H9 (cell line): ENCODE measurements around the gene APOL6. TPM values are rescaled to one million over a fixed set of nuclear protein-coding genes. Genes with fewer than 3 reads are reported as not detected.

Source experiments
- DNase-seq: peaks from one replicate; pipeline ENCODE4 v3.0.0-alpha.2; 2017
- H2AFZ ChIP-seq: one replicate; pipeline ENCODE4 v1.6.1; 2013; ENCODE audit warnings: mild to moderate bottlenecking, low read length, control low read depth, moderate library complexity
- H2AK5ac ChIP-seq: 2 replicates; pipeline ENCODE4 v1.6.1; 2013; ENCODE audit warnings: low read length, control low read depth, mixed read lengths; ENCODE audit not compliant: insufficient read length
- H2BK120ac ChIP-seq: one replicate; pipeline ENCODE4 v1.6.1; 2013; ENCODE audit warnings: low read depth, mild to moderate bottlenecking, low read length, control low read depth, inconsistent platforms; ENCODE audit not compliant: poor library complexity, severe bottlenecking
- H2BK12ac ChIP-seq: 2 replicates; pipeline ENCODE4 v1.6.1; 2013; ENCODE audit warnings: low read length, control low read depth, mixed read lengths, low read depth; ENCODE audit not compliant: insufficient read length
- H2BK15ac ChIP-seq: 2 replicates; pipeline ENCODE4 v1.6.1; 2013; ENCODE audit warnings: low read depth, low read length, control low read depth
- H2BK20ac ChIP-seq: one replicate; pipeline ENCODE4 v1.6.1; 2013; ENCODE audit warnings: low read depth, mild to moderate bottlenecking, low read length, control low read depth, inconsistent platforms; ENCODE audit not compliant: poor library complexity, severe bottlenecking
- H2BK5ac ChIP-seq: 2 replicates; pipeline ENCODE4 v1.6.1; 2013; ENCODE audit warnings: low read length, control low read depth, mixed read lengths; ENCODE audit not compliant: insufficient read length
- H3K14ac ChIP-seq: 2 replicates; pipeline ENCODE4 v1.6.1; 2013; ENCODE audit warnings: low read length, control low read depth; ENCODE audit not compliant: insufficient read depth
- H3K18ac ChIP-seq: 2 replicates; pipeline ENCODE4 v1.6.1; 2013; ENCODE audit warnings: low read depth, mild to moderate bottlenecking, mixed read lengths, low read length, control low read depth; ENCODE audit not compliant: insufficient read length
- H3K23ac ChIP-seq: 2 replicates; pipeline ENCODE4 v1.6.1; 2013; ENCODE audit warnings: low read length, control low read depth, mixed read lengths, low read depth; ENCODE audit not compliant: insufficient read length
- H3K23me2 ChIP-seq: 2 replicates; pipeline ENCODE4 v1.6.1; 2013; ENCODE audit warnings: low read depth, mild to moderate bottlenecking, mixed read lengths, low read length, control low read depth; ENCODE audit not compliant: insufficient read length, poor library complexity, severe bottlenecking
- H3K27ac ChIP-seq: 2 replicates; pipeline ENCODE4 v1.5.1; 2013; ENCODE audit warnings: low read length, control low read depth, mixed read lengths, low read depth; ENCODE audit not compliant: insufficient read length
- H3K27me3 ChIP-seq: 2 replicates; pipeline ENCODE4 v1.6.1; 2013; ENCODE audit warnings: low read length, control low read depth, inconsistent platforms; ENCODE audit not compliant: insufficient read depth
- H3K4ac ChIP-seq: 2 replicates; pipeline ENCODE4 v1.6.1; 2013; ENCODE audit warnings: low read depth, mild to moderate bottlenecking, control low read depth, inconsistent platforms, low read length, moderate library complexity
- H3K4me1 ChIP-seq: 2 replicates; pipeline ENCODE4 v1.6.1; 2013; ENCODE audit warnings: low read length, control low read depth, inconsistent platforms; ENCODE audit not compliant: insufficient read depth
- H3K4me2 ChIP-seq: 2 replicates; pipeline ENCODE4 v1.6.1; 2013; ENCODE audit warnings: low read length, control low read depth, mixed read lengths; ENCODE audit not compliant: insufficient read length, insufficient read depth
- H3K56ac ChIP-seq: 2 replicates; pipeline ENCODE4 v1.6.1; 2013; ENCODE audit warnings: low read depth, mild to moderate bottlenecking, mixed read lengths, low read length, control low read depth; ENCODE audit not compliant: insufficient read length
- H3K79me1 ChIP-seq: 2 replicates; pipeline ENCODE4 v1.6.1; 2013; ENCODE audit warnings: low read depth, mild to moderate bottlenecking, moderate library complexity, low read length, control low read depth, inconsistent platforms; ENCODE audit not compliant: insufficient read depth, poor library complexity, severe bottlenecking
- H3K79me2 ChIP-seq: 2 replicates; pipeline ENCODE4 v1.6.1; 2013; ENCODE audit warnings: low read length, control low read depth, inconsistent platforms; ENCODE audit not compliant: insufficient read depth
- H3K9ac ChIP-seq: 2 replicates; pipeline ENCODE4 v1.6.1; 2013; ENCODE audit warnings: low read length, control low read depth, mixed read lengths; ENCODE audit not compliant: insufficient read length; ENCODE audit errors: extremely low read depth
- H3K9me3 ChIP-seq: one replicate; pipeline ENCODE4 v1.6.1; 2013; ENCODE audit warnings: low read depth, low read length, inconsistent platforms; ENCODE audit not compliant: control insufficient read depth
- H3T11ph ChIP-seq: one replicate; pipeline ENCODE4 v1.6.1; 2013; ENCODE audit warnings: mild to moderate bottlenecking, low read length, control low read depth, inconsistent platforms
- H4K20me1 ChIP-seq: one replicate; pipeline ENCODE4 v1.6.1; 2013; ENCODE audit not compliant: control insufficient read depth, insufficient read length, insufficient read depth
- H4K5ac ChIP-seq: 2 replicates; pipeline ENCODE4 v1.6.1; 2013; ENCODE audit warnings: low read depth, mild to moderate bottlenecking, mixed read lengths, low read length, control low read depth; ENCODE audit not compliant: insufficient read length
- H4K8ac ChIP-seq: replicated peaks from 2 replicates; pipeline ENCODE4 v1.6.1; 2013; ENCODE audit warnings: low read length, control low read depth, mixed read lengths, low read depth; ENCODE audit not compliant: insufficient read length
- H4K91ac ChIP-seq: 2 replicates; pipeline ENCODE4 v1.6.1; 2013; ENCODE audit warnings: low read depth, mild to moderate bottlenecking, moderate library complexity, mixed read lengths, low read length, control low read depth; ENCODE audit not compliant: insufficient read length
- H3K27ac Mint-ChIP-seq, 3 experiments: 2 replicates in 2 of 3; 3 replicates in 1 of 3; pipeline ENCODE4 v1.8.0; 2020 to 2021; ENCODE audit warnings: mixed read lengths in 3 of 3, mild to moderate bottlenecking in 1 of 3, moderate library complexity in 1 of 3
- H3K27me3 Mint-ChIP-seq: 2 replicates; pipeline ENCODE4 v1.8.0; 2021; ENCODE audit warnings: low read depth, mild to moderate bottlenecking, moderate library complexity, mixed read lengths
- H3K36me3 Mint-ChIP-seq, 3 experiments: 2 replicates in 2 of 3; 3 replicates in 1 of 3; pipeline ENCODE4 v1.8.0; 2020 to 2021; ENCODE audit warnings: low read depth in 3 of 3, mixed read lengths in 3 of 3; ENCODE audit not compliant: insufficient read depth in 1 of 3
- H3K4me1 Mint-ChIP-seq, 2 experiments: 2 replicates each; pipeline ENCODE4 v1.8.0; 2020; ENCODE audit warnings: mixed read lengths in 2 of 2
- H3K4me3 Mint-ChIP-seq, 2 experiments: 2 replicates in 1 of 2; 3 replicates in 1 of 2; pipeline ENCODE4 v1.8.0; 2020 to 2021; ENCODE audit warnings: mild to moderate bottlenecking in 2 of 2, mixed read lengths in 2 of 2, moderate library complexity in 1 of 2
- H3K9me3 Mint-ChIP-seq, 2 experiments: 2 replicates in 1 of 2; 3 replicates in 1 of 2; pipeline ENCODE4 v1.8.0; 2020; ENCODE audit warnings: mild to moderate bottlenecking in 2 of 2, mixed read lengths in 2 of 2, moderate library complexity in 1 of 2
- WGBS: extraction: QIAGEN DNeasy Blood & Tissue Kit; methylation state at CpG from one replicate; pipeline ENCODE4 v1.1.7; 2013; ENCODE audit warnings: missing lambda C conversion rate, low lambda C conversion rate, mixed read lengths; ENCODE audit not compliant: insufficient read length; ENCODE audit errors: extremely low coverage; 5-methylcytosine and 5-hydroxymethylcytosine counted together
- total RNA-seq: library from RNA; stranded (reverse); gene quantifications from 2 replicates; pipeline ENCODE4 v1.2.1, GENCODE V29; 2021
- TF ChIP-seq, protein P1 (sequence below): fragments of 200-600 bp; sonication (generic); conservative IDR thresholded peaks from 3 replicates; pipeline ENCODE4 v1.8.0; 2021; ENCODE audit warnings: antibody characterized with exemption, mild to moderate bottlenecking

The APOL6 gene
- total RNA-seq, 1 experiment from 2014 or later: 0.07 TPM

- Histone ChIP-seq H3K18ac (no peak overlapping the region), H3T11ph (no peak overlapping the region), H2BK20ac (no peak overlapping the region), H4K5ac (no peak overlapping the region), H2BK12ac (no peak overlapping the region), H3K23ac (no peak overlapping the region), H3K4ac (no peak overlapping the region), H3K79me2 (no peaks in the 10 kb centered on the region), H3K27ac (no peak overlapping the region), H2AFZ (no peak overlapping the region), H2BK120ac (no peak overlapping the region), H4K8ac (no peak overlapping the region), H3K14ac (no peak overlapping the region), H3K27me3 (no peaks in the 10 kb centered on the region), H3K79me1 (no peaks in the 10 kb centered on the region), H2BK5ac (no peak overlapping the region), H2AK5ac (no peak overlapping the region), H3K23me2 (no peaks in the 10 kb centered on the region), H3K4me2 (no peak overlapping the region), H4K20me1 (no peaks in the 10 kb centered on the region), H2BK15ac (no peak overlapping the region), H3K4me1 (peaks cover 1% of the 10 kb centered on the region; the same call in 1 of the 2 replicates), H3K9me3 (no peaks in the 10 kb centered on the region), H3K56ac (no peak overlapping the region), H3K9ac (no peak overlapping the region), H4K91ac (no peak overlapping the region)
- TF ChIP-seq, protein P1, sequence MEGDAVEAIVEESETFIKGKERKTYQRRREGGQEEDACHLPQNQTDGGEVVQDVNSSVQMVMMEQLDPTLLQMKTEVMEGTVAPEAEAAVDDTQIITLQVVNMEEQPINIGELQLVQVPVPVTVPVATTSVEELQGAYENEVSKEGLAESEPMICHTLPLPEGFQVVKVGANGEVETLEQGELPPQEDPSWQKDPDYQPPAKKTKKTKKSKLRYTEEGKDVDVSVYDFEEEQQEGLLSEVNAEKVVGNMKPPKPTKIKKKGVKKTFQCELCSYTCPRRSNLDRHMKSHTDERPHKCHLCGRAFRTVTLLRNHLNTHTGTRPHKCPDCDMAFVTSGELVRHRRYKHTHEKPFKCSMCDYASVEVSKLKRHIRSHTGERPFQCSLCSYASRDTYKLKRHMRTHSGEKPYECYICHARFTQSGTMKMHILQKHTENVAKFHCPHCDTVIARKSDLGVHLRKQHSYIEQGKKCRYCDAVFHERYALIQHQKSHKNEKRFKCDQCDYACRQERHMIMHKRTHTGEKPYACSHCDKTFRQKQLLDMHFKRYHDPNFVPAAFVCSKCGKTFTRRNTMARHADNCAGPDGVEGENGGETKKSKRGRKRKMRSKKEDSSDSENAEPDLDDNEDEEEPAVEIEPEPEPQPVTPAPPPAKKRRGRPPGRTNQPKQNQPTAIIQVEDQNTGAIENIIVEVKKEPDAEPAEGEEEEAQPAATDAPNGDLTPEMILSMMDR: no peak
- no peak for DNase-seq
- H3K4me3 Mint-ChIP-seq: no peak overlapping the region
- no CpG with 5 or more reads among the region's 5 CpGs for WGBS
- no peaks in the 10 kb centered on the region; a peak in 1 of 7 replicates for H3K36me3 Mint-ChIP-seq
- H3K4me1 Mint-ChIP-seq: peaks cover 49 to 57% of the 10 kb centered on the region in 2 experiments
- H3K27ac Mint-ChIP-seq: no peak overlapping the region
- peaks cover 2% of the 10 kb centered on the region for H3K27me3 Mint-ChIP-seq
- peaks cover 3 to 4% of the 10 kb centered on the region in 2 experiments; a peak in 1 of 5 replicates for H3K9me3 Mint-ChIP-seq
Observed at GRCh38 chr22:35638001-35638400, 10.2 kb upstream of the APOL6 start.
